HFFc6 (cell line): ENCODE data around the gene MGAT3. TPM values are rescaled to one million over a fixed set of nuclear protein-coding genes. Genes with fewer than 3 reads are reported as not detected.

Experiments
- DNase-seq: peaks from one replicate; pipeline ENCODE4 v3.0.0-alpha.2; 2018
- H3K27ac Mint-ChIP-seq: 2 replicates; pipeline ENCODE4 v1.8.0; 2020; ENCODE audit warnings: mild to moderate bottlenecking, mixed read lengths
- H3K27me3 Mint-ChIP-seq: 2 replicates; pipeline ENCODE4 v1.8.0; 2021; ENCODE audit warnings: mild to moderate bottlenecking, moderate library complexity, mixed read lengths; ENCODE audit not compliant: insufficient read depth
- H3K36me3 Mint-ChIP-seq: 2 replicates; pipeline ENCODE4 v1.8.0; 2021; ENCODE audit warnings: low read depth, mixed read lengths
- H3K4me1 Mint-ChIP-seq: 2 replicates; pipeline ENCODE4 v1.8.0; 2020; ENCODE audit warnings: low read depth, mixed read lengths
- H3K4me3 Mint-ChIP-seq: 2 replicates; pipeline ENCODE4 v1.8.0; 2020; ENCODE audit warnings: mild to moderate bottlenecking, moderate library complexity, mixed read lengths
- H3K9me3 Mint-ChIP-seq: 2 replicates; pipeline ENCODE4 v1.8.0; 2020; ENCODE audit warnings: mild to moderate bottlenecking, mixed read lengths
- total RNA-seq, 6 experiments: library from RNA; stranded (reverse); fragmentation: NEBNext Ultra II Directional; extraction: Animal tissue kit (Norgen Biotek cat#: 25700); gene quantifications; 2 replicates in 1 of 6; 3 replicates in 5 of 6; pipeline ENCODE4 v1.2.3, GENCODE V29; 2021
- TF ChIP-seq, protein P1 (sequence below): fragments of 200-600 bp; sonication (generic); IDR thresholded peaks from 2 replicates; pipeline ENCODE4 v1.5.0; 2021; ENCODE audit warnings: antibody characterized with exemption, mild to moderate bottlenecking

MGAT3 gene
- total RNA-seq, 6 experiments from 2014 or later, result not detected

DNA sequence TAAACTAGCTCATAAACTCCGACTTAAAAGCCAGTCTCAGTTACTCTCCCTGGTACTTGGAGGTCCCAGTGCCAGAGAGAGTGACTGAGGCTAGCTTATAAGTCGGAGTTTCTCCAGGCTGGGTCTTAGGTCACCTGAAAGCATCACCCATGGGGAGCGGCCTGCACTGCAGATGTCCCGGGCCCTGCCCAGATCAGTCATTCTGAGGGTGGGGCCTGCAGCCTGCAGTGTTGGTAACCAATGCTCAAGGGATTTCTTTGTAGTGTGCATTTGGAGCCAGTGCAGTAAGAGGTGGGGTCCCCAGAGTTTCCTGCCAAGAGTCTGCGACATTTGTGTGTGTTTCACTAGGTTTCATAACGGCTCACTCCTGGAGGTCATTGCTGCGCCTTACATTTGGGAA is 42.4 kb upstream of the MGAT3 start:
- Mint-ChIP-seq H3K4me3 (no peak overlapping the region), H3K27ac (no peak overlapping the region), H3K27me3 (no peaks in the 10 kb centered on the region), H3K4me1 (peaks cover 6% of the 10 kb centered on the region; the same call in 1 of the 2 replicates), H3K36me3 (peaks cover 6% of the 10 kb centered on the region), H3K9me3 (no peaks in the 10 kb centered on the region)
- DNase-seq, result no peak
- TF ChIP-seq, protein P1, sequence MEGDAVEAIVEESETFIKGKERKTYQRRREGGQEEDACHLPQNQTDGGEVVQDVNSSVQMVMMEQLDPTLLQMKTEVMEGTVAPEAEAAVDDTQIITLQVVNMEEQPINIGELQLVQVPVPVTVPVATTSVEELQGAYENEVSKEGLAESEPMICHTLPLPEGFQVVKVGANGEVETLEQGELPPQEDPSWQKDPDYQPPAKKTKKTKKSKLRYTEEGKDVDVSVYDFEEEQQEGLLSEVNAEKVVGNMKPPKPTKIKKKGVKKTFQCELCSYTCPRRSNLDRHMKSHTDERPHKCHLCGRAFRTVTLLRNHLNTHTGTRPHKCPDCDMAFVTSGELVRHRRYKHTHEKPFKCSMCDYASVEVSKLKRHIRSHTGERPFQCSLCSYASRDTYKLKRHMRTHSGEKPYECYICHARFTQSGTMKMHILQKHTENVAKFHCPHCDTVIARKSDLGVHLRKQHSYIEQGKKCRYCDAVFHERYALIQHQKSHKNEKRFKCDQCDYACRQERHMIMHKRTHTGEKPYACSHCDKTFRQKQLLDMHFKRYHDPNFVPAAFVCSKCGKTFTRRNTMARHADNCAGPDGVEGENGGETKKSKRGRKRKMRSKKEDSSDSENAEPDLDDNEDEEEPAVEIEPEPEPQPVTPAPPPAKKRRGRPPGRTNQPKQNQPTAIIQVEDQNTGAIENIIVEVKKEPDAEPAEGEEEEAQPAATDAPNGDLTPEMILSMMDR, result no peak

DNA sequence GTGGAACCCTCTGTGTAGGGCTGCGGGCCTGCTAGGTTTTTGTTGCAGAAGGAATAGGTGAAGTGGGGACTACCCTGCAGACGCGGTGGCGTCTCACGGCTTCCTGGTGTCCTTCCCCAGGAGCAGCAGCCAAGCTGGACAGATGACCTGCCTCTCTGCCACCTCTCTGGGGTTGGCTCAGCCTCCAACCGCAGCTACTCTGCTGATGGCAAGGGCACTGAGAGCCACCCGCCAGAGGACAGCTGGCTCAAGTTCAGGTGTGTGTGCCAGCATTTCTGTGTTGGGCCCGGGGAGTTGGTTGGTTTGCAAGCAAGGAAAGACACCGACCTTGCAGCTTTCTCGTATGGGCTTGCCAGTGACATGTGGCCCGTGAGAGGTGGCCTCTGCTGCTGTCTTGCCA is 41.9 kb upstream of the MGAT3 start:
- Mint-ChIP-seq H3K9me3 (no peaks in the 10 kb centered on the region), H3K27me3 (no peaks in the 10 kb centered on the region), H3K27ac (no peak overlapping the region), H3K4me3 (no peak overlapping the region), H3K4me1 (peaks cover 6% of the 10 kb centered on the region; the same call in 1 of the 2 replicates), H3K36me3 (peaks cover 6% of the 10 kb centered on the region)
- TF ChIP-seq, protein P1, result no peak
- DNase-seq, result no peak

DNA sequence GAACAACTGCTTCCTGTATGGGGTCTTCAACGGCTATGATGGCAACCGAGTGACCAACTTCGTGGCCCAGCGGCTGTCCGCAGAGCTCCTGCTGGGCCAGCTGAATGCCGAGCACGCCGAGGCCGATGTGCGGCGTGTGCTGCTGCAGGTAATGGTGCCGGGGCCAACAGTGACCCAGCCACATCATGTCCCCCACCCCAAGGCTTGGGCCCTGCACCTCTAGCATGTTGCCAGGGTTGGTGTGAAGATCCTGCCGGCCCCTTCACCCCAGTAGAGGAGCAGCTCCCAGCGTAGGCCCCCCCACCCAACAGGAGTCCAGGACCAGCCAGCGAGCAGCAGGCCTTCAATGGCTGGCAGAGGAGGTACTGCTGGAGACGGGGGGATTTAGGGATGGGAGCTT is 41.3 kb upstream of the MGAT3 start:
- Mint-ChIP-seq H3K27me3 (no peaks in the 10 kb centered on the region), H3K4me3 (no peak overlapping the region), H3K9me3 (no peaks in the 10 kb centered on the region), H3K4me1 (peaks cover 6% of the 10 kb centered on the region; the same call in 1 of the 2 replicates), H3K27ac (no peak overlapping the region), H3K36me3 (peaks cover 6% of the 10 kb centered on the region)
- no peak for DNase-seq
- TF ChIP-seq, protein P1, result no peak

DNA sequence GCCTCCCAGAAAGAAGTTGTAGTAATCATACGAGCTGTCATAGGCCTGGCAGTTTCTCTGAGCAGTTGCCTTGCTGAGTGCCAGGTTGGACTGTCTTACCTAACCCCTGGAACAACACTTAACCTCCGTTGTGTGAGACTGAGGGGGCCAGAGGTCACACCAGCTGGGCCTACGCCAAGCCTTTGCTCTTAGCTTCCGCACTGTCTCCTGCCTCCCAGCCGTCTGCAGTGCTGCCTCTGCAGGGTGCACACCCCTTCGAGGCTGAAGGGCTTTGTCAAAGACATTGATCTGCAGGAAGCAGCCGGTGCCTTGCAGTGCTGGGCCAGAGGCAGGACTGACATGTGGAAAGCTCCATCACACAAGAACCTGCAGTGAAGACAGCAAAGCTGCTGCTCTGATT is 40.5 kb upstream of the MGAT3 start:
- no peaks in the 10 kb centered on the region for H3K27me3 Mint-ChIP-seq
- H3K36me3 Mint-ChIP-seq, result peaks cover 6% of the 10 kb centered on the region
- no peaks in the 10 kb centered on the region for H3K9me3 Mint-ChIP-seq
- no peak for DNase-seq
- no peak overlapping the region for H3K4me3 Mint-ChIP-seq
- H3K27ac Mint-ChIP-seq, result no peak overlapping the region
- peaks cover 6% of the 10 kb centered on the region; the same call in 1 of the 2 replicates for H3K4me1 Mint-ChIP-seq
- TF ChIP-seq, protein P1, result no peak

DNA sequence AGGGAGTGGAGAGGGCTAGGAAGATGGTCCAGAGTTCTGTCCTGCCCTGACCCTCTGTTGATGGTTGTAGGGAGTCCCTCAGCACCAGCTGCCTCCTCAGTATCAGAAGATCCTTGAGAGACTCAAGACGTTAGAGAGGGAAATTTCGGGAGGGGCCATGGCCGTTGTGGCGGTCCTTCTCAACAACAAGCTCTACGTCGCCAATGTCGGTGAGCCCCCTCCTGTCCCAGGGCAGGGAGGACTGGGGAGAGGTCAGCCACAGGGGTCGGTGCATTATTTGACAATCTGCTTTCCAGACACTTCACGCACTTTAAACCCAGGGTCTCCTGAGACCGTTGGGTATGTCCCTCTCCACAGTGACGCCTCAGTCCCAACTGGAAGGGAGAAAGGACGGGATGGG is 39.2 kb upstream of the MGAT3 start:
- Mint-ChIP-seq H3K4me1 (no peaks in the 10 kb centered on the region), H3K36me3 (peaks cover 12% of the 10 kb centered on the region), H3K27ac (no peak overlapping the region), H3K27me3 (no peaks in the 10 kb centered on the region), H3K4me3 (no peak overlapping the region), H3K9me3 (no peaks in the 10 kb centered on the region)
- no peak for DNase-seq
- TF ChIP-seq, protein P1, result no peak

DNA sequence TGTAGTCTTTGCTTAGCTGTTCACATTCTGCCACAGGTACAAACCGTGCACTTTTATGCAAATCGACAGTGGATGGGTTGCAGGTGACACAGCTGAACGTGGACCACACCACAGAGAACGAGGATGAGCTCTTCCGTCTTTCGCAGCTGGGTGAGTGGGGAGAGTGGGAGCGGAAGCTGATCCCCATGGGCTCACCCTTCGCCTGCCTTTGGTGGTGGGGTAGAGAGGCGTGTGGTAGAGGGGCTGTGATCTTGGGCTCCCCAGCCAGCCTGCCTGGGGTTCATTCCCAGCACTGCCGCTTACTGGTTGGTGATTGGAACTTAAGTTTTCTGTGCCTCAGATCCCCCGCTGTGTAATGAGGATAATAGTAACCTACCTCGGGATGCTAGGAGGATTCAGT is 38.1 kb upstream of the MGAT3 start:
- TF ChIP-seq, protein P1, result no peak
- Mint-ChIP-seq H3K9me3 (no peaks in the 10 kb centered on the region), H3K4me1 (no peaks in the 10 kb centered on the region)

More for the DNA sequence above, 38.1 kb upstream of the MGAT3 start:
- DNase-seq, result no peak
- Mint-ChIP-seq H3K36me3 (peaks cover 12% of the 10 kb centered on the region), H3K4me3 (no peak overlapping the region), H3K27ac (no peak overlapping the region), H3K27me3 (no peaks in the 10 kb centered on the region)
